Colonic mucosa (tissue), 4 donors: ENCODE results near the gene EXOC2. TPM values are rescaled to one million over a fixed set of nuclear protein-coding genes. Genes with fewer than 3 reads are reported as not detected.

Experiments used
- DNase-seq: peaks from one replicate; pipeline ENCODE4 v3.0.0-alpha.2; 2020
- H3K27ac ChIP-seq: fragments of 200-600 bp; one replicate; pipeline ENCODE4 v1.8.0; 2021
- H3K27me3 ChIP-seq: fragments of 200-600 bp; one replicate; pipeline ENCODE4 v1.8.0; 2021
- H3K36me3 ChIP-seq: fragments of 200-600 bp; one replicate; pipeline ENCODE4 v1.8.0; 2021
- H3K4me1 ChIP-seq: fragments of 200-600 bp; one replicate; pipeline ENCODE4 v1.8.0; 2021; ENCODE audit warnings: mild to moderate bottlenecking
- H3K4me3 ChIP-seq: fragments of 200-600 bp; one replicate; pipeline ENCODE4 v1.8.0; 2021
- H3K9ac ChIP-seq, 2 donors: one replicate each; pipeline ENCODE4 v1.7.0; 2013; ENCODE audit warnings: control low read depth in 2 of 2, low read depth in 2 of 2, low read length in 2 of 2
- H3K9me3 ChIP-seq: fragments of 200-600 bp; one replicate; pipeline ENCODE4 v1.8.0; 2021
- intact Hi-C: fragments of 100-400 bp; cut with DNase I; formaldehyde crosslinking; loops from one replicate; pipeline ENCODE4 v1.14.1; 2022
- total RNA-seq, 2 donors: library from RNA; stranded (reverse); fragmentation: NEBNext Ultra II Directional in 1 of 2; extraction: Animal tissue kit (Norgen Biotek cat#: 25700) in 1 of 2; gene quantifications; one replicate each; pipeline ENCODE4 v1.2.1, GENCODE V29; 2021
- TF ChIP-seq, protein P1 (sequence below): fragments of 200-600 bp; IDR thresholded peaks from one replicate; pipeline ENCODE4 v1.8.0; 2022; ENCODE audit warnings: antibody characterized with exemption, mild to moderate bottlenecking
- donor health status: healthy.
- donor health status: DM: no; HTN: no; CAD: no.
- donor health status: DM: no; HTN: no; CAD: no.

EXOC2 gene
- total RNA-seq, 2 donors from 2014 or later: 18.3 to 19.6 TPM

DNA sequence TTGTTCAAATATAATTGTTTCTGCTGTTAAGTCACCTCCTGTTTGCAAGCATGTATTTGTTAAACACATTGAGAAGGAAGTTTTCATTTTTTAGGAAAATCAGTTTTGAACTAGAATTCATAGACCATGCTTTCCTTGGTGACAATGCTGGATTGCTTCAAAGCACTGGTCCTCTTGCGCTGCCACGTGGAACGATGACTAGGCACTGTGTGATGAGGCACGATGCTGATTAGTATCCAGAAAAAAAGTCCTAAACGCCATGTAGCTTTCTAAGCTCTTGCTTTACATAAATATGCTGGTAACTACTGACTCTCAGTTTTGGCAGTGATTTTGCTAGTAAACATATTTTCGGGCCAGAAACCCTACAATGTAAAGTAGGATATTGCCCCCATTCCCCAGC lies 11.1 kb upstream of the EXOC2 start:
- intact Hi-C loops: no loop called here
- Histone ChIP-seq H3K36me3 (no peaks in the 10 kb centered on the region), H3K4me1 (no peaks in the 10 kb centered on the region), H3K4me3 (no peak overlapping the region), H3K27me3 (no peaks in the 10 kb centered on the region), H3K27ac (no peak overlapping the region), H3K9me3 (no peaks in the 10 kb centered on the region), H3K9ac (no peak overlapping the region)
- DNase-seq: no peak
- TF ChIP-seq, protein P1, sequence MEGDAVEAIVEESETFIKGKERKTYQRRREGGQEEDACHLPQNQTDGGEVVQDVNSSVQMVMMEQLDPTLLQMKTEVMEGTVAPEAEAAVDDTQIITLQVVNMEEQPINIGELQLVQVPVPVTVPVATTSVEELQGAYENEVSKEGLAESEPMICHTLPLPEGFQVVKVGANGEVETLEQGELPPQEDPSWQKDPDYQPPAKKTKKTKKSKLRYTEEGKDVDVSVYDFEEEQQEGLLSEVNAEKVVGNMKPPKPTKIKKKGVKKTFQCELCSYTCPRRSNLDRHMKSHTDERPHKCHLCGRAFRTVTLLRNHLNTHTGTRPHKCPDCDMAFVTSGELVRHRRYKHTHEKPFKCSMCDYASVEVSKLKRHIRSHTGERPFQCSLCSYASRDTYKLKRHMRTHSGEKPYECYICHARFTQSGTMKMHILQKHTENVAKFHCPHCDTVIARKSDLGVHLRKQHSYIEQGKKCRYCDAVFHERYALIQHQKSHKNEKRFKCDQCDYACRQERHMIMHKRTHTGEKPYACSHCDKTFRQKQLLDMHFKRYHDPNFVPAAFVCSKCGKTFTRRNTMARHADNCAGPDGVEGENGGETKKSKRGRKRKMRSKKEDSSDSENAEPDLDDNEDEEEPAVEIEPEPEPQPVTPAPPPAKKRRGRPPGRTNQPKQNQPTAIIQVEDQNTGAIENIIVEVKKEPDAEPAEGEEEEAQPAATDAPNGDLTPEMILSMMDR: no peak

DNA sequence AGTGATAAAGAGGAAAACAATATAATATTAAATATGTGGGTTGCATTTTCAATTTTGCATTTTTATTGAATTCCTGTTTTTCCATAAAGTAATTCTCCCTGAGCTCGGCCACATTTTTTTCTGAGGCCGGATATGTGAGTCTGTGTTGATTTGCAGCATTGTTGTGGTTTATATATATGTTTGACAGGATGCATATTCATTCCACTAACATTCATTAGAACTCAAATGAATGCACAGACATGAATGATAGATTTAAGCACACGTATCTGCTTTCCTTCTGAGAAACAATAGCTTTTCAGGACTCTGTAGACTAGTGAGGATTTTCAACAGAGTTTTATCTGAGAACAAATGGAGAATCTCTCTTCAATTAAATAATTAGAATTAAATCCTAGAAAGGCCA lies 10.6 kb upstream of the EXOC2 start:
- no peak overlapping the region for H3K27ac ChIP-seq
- no peaks in the 10 kb centered on the region for H3K9me3 ChIP-seq
- H3K9ac ChIP-seq: no peak overlapping the region
- TF ChIP-seq, protein P1: no peak
- no peaks in the 10 kb centered on the region for H3K27me3 ChIP-seq
- H3K4me3 ChIP-seq: no peak overlapping the region
- DNase-seq: no peak
- H3K4me1 ChIP-seq: no peaks in the 10 kb centered on the region
- no peaks in the 10 kb centered on the region for H3K36me3 ChIP-seq
- intact Hi-C loops: no loop called here

DNA sequence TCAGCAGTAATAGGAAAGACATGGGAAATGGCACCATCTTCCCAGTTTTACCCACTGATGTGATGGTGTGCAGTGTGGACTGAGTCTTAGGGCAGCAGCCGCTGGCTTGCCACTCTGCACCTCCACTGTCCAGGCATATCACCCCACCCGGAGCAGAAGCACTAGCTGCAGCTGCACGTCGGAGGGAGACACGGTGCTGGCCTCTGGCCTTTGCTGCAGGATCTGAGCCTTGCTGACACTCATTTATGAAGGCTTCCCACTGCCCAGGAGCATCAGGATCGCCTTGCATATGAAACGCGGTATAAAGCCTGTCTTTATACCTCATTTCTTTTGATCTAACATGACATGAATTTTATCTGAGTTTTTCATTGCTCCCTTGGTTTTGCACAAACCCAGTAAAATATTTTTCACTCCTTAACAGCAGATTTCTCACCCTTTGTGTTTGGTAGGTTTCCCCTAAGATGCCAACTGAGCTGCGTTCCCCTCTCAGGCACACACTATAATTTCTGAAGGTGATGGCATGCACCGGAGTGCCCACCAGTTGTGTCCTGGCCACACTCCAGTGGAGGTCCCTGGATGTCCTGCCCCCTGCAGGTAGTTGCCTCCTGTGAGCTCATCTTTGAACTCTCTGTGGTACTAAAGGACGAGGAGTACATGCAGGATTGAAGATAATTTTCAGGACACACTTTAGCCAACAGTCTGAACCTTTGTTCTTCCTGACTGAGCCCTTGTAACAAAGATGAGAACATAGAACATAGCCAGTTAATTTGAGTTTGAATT lies 9.0 kb upstream of the EXOC2 start:
- no peak for DNase-seq
- no peaks in the 10 kb centered on the region for H3K4me1 ChIP-seq
- H3K4me3 ChIP-seq: no peak overlapping the region
- TF ChIP-seq, protein P1: no peak
- H3K27ac ChIP-seq: no peak overlapping the region
- H3K36me3 ChIP-seq: no peaks in the 10 kb centered on the region
- no peaks in the 10 kb centered on the region for H3K9me3 ChIP-seq
- H3K9ac ChIP-seq: no peak overlapping the region
- intact Hi-C loops: no loop called here
- no peaks in the 10 kb centered on the region for H3K27me3 ChIP-seq

DNA sequence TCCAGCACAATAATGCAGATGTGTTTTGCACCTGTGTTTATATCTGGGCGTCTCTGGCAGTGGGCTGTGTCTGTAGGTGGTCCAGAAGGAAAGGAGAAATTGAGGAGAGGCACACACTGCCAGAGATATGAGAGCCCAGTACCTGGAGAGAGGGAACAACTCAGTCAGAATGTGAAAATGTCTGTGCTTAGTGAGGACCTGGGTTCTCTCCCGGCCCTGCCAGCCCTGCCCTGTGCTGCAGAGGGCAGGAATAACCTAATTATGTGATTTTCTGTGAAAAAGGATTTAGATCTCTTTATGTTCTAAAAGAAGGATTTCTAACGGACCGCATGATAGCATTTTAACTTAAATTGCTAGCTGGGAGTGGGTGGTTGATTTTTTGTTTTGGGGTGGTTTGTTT lies 8.3 kb upstream of the EXOC2 start:
- Histone ChIP-seq H3K9me3 (no peaks in the 10 kb centered on the region), H3K36me3 (no peaks in the 10 kb centered on the region), H3K4me1 (no peaks in the 10 kb centered on the region), H3K27me3 (no peaks in the 10 kb centered on the region), H3K9ac (no peak overlapping the region), H3K27ac (no peak overlapping the region), H3K4me3 (no peak overlapping the region)
- TF ChIP-seq, protein P1: no peak
- no peak for DNase-seq
- intact Hi-C loops: no loop called here

DNA sequence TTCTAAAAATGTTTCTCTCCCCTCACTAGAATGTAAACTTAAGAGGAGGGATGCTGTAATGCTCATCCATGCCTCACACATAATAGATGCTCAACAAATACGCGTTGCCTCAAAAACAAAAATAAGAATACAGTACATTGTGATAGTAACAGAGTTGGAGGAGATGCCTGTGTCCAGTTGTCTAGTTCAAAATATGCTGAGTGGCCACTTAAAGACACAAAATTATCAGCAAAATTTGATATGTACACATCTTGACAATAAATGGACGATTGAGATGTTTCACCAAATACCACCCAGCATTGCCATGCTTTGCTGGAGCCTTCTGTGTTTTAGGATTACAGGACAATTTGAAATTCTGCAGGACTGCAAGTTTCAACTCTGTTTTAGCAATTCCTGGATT lies 7.6 kb upstream of the EXOC2 start:
- DNase-seq: no peak
- no peak overlapping the region for H3K27ac ChIP-seq
- H3K9me3 ChIP-seq: no peaks in the 10 kb centered on the region
- no peaks in the 10 kb centered on the region for H3K36me3 ChIP-seq
- H3K4me1 ChIP-seq: no peaks in the 10 kb centered on the region
- no peak overlapping the region for H3K9ac ChIP-seq
- H3K27me3 ChIP-seq: no peaks in the 10 kb centered on the region
- TF ChIP-seq, protein P1: no peak
- intact Hi-C loops: no loop called here
- no peak overlapping the region for H3K4me3 ChIP-seq
